NCI-H345 treated with DMSO at 0.1 percent for 48 hours (cell line): Measurements from ENCODE around the gene ENPP1.
"Not testable (repeated sequence)": the region's sequence is repeated elsewhere in the genome, so short reads cannot be mapped to it uniquely, and the experiment has no call there.

Experiments used
- DNase-seq: peaks from one replicate; lab custom pipeline; 2025; ENCODE audit not compliant: unreplicated experiment; lab: John Stamatoyannopoulos, UW

Gene ENPP1

DNA sequence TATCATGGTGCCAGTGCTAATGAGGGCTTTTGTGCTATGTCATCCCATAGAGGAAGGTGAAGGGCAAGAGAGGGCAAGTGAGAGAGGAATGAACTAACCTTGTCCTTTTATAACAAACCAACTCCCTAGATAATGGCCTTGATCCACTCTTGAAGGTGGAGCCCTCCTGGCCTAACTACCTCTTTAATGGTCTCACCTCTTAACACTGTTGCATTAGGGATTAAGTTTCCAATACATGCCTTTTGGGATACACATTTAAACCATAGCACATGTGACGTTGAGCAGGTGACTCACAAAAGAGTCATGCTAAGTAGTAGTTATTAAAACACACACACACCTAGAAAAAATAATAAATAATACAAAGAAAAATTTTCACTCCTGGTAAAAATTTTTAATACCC lies 106.4 kb downstream of the ENPP1 start:
- no peak for DNase-seq

DNA sequence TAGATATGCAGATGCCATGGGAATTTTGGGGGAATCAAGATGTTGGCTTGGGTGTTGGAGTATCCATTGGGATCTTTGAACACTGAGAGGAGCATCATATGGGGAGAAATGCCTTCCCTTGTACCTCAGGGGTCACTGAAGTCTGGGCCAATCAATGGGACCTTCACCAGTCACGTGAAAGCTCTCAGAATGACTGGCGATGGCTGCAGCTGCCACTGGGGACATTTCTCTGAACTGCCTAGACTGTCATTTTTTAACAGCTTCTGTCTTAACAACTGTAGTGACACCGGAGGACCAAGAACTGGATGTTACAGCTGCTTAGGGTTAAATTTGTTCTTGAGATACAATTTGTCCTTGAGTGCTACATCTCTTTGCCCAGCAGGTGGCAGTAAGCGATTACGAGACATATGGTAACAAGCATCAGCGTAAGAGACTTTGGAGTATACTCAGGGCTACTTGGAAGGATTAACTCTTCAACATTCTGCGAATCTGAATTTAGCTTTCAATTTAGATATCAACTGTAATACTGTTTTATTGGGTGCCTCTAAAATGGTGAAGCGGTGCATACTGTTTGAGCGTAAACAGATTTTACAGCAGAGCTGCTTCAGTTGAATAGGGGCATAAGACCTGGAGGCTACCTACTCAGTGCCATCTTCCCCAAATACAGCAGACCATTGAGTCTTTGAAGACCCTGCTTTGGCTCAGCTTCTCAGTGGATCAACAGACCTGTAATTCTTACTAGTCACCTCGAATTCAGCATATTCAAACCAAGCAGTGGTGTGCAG lies 107.3 kb downstream of the ENPP1 start:
- peak; percentile 24 for DNase-seq

DNA sequence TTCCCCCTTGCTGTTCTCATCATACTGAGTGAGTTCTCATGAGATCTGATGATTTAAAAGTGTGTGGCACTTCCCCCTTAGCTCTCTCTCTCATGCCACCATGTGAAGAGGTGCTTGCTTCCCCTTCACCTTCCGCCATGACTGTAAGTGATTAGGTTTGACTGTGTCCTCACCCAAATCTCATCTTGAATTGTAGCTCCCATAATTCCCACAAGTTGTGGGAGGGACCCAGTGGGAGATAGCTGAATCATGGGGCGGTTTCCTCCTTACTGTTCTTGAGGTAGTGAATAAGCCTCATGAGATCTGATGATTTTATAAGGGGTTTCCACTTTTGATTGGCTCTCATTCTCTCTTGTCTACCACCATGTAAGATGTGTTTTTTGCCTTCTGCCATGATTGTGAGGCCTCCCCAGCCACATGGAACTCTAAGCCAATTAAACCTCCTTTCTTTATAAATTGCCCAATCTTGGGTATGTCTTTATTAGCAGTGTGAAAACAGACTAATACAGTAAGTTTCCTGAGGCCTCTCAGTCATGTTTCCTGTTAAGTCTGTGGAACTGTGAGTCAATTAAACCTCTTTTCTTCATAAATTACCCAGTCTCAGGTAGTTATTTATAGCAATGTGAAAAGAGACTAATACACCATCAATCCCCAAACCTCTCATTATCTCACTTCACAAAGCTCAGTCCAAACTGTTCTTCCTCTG lies 108.4 kb downstream of the ENPP1 start:
- DNase-seq: not testable (repeated sequence)

DNA sequence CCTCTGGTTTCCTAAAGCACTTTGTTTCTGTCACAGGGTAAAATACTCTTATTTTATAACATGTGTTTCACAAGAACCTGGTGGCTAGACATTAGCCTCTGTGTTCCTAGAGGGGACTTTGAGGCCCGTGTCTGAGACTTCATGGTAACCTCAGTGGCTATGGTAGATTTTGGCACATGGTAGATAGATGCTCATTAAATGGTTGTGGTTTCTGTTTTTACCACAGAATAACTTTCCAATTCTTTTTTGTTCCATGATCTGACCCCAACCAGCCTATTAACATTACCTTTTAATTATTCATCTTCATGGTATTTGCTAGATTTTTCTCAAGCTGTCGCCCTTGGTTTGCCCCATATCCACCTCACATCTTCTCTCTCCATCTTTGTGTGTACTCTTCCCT lies 109.0 kb downstream of the ENPP1 start:
- DNase-seq: no peak

DNA sequence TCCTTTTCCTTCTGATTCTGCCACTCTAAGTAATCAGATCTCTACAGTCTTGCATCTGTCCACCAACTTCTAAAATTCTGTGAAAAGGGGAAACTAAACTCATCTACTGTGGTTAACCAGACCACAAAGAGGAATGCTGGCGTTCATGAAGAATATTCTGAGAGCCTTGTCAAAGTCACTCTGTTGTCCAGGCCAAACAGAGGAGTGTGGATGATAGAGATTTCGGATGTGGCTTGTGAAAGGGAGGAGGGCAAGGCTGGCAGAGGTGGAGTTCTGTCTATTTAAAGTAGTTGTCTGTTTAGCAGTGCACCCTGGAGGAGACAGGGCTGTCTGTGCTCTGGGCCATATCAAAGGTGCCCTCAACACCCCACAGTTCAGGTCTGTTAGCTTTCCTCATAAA lies 109.5 kb downstream of the ENPP1 start:
- DNase-seq: no peak

DNA sequence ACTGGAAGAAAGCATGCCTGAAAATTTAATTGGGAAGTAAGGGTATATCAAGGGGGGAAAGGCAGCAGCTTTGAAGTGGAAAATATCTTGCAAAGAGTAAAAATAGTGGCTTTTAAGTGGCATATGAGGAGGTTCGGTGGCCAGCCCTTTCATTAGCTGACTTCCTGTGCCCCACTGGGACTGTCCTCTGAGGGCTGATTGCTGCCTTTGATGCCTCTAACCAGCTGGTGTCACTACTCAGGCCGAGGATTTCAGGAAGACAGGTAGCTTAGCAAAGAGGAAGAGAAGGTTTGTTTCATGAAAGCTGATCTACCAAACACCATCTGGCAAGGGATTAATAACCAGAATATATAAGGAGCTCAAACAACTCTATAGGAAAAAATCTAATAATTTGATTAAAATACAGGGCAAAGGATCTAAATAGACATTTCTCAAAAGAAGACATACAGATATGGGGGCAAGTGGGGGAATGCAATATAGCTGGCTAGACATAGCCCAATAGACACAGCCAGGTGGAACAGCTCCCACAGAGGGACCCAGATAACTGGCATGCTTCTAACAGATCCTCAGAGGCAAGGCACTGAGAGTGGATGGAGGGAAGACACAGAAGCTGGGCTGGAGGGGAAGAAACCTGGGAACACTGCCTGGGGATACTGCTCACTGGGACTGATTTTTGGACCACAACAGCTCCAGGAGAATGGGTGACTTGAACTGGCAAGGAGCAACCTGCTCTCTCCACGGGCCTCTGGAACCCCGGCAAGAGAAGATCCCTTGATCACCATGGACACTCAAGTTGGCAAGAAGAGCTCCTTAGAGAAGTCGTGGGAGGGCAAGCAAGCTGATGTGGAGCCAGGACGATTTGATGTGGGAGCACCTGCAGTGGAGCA lies 110.2 kb downstream of the ENPP1 start:
- no peak for DNase-seq

DNA sequence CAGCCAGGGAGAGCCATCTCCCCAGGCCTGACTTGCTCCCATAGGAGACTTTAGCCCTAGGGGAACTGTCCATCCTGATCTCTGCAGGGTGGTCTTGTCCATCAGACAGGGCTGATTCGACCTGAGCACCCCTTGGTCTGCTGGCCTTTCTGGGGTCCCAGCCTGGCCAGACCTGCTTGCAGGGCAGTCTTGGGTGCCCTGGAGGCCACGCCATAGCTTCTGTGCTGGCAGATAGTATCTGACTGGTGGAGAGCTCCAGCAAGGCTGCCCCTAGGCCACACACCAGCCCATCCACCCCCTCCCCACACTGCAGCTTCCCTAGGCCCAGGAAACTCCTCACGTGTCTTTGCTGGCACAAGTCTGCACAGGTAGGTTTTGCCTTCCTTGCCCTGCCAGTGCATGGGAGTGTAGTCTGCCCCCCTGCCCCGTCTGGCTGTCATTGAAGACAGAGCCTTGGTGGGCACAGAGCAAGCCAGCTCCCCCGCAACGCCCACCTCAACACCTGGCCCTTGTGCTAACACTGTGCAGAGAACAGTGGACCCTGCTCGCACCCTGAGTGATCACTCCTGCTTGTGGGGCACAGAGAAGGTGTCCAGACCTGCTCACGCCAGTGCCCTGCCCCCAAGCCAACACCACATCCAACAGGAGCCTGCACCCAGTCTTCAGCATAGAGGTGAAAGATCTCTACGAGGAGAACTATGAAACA lies 111.0 kb downstream of the ENPP1 start:
- no peak for DNase-seq

DNA sequence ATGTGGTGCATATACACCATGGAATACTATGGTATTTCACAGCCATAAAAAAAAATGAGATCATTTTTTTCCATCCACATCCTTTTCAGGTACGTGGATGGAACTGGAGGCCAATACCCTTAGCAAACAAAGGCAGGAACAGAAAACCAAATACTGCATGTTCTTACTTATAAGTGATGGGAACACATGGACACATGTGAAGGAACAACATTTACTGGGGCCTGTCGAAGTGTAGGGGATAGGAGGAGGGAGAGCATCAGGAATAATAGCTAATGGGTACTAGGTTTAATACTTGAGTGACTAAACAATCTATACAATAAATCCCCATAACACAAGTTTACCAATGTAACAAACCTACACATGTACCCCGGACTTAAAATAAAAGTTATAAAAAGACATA lies 112.8 kb downstream of the ENPP1 start:
- no peak for DNase-seq

DNA sequence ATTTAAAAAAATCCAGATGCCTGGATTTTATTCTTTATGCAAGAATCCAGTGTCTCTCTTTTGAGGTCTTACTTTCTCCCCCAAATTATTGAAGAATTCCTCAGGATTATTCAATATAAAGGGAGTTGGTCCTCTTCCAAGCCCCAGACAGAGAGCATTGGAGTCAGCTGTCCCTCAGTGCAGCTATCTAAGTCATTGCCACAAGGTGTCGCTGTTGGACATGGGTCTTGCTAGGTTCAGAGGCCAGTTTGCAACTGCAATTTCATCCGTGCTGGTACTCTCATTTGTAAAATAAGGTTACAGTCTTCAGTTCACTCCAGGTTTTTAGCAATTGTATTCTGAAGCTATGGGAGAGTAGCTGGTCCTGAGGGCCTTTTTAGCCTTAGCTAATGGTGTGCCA lies 115.5 kb downstream of the ENPP1 start:
- no peak for DNase-seq

DNA sequence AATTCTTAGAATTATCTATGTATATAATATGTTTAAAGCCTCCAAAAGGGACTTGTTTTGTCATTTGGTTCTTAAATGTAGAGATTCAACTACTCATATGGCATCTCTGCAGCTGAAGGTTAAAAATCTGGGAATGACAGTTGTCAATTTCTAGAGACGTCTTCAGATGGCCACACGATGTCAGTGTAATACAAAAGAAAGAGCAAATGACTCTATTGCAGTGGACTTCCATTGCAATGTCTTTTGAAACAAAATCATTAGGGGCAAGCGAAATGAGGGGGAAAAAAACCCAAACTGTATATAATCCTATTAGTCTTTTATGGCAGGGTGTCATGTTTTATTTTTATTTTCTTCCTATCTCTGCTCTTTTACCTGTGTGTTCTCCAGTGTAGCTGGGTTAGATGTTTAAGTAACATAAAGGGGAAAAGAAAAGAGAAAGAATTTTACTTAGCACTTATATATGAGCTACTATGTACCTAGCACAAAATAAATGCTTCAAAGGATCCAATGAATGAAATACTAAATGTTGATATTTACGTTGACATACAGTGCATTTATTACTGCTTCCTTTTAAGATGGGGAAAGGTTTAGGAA lies 117.2 kb downstream of the ENPP1 start:
- DNase-seq: no peak

DNA sequence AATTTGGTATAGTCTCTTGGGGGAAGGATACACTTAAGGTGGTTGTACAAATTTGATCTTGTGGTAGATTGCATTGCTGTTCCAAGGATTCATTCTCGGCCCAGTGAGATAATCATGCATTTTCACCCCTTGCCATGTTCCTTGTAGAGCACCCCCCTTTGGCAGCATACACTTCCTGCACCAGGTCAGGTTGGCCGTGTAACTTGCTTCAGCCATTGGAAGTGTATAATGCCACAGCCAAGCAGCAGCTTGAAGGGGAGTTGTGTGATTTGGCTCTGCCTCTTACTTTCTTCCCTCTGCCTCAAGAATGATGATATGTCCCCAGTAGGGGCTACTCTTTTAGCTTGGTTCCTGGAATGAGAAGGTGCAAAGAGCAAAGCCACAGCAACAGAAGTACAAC lies 121.4 kb downstream of the ENPP1 start:
- no peak for DNase-seq

DNA sequence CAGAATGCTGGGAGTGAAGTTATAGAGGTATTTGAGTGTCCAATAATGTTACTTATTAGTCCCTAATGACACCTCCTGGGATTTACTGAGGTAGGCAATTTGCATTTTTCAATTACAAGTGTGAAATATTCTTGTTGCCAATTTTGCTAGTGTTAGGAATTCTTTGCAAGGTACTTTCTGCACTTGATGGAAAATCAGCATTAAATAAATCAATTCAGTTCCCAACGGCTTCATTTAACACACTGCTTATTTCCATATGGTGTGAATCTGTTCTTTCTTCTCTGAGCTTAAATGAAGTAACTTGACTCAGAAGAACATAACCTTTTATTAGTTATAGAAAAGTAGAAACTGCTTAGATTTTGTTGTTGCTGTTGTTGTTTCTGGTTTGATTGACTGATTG lies 122.2 kb downstream of the ENPP1 start:
- no peak for DNase-seq

DNA sequence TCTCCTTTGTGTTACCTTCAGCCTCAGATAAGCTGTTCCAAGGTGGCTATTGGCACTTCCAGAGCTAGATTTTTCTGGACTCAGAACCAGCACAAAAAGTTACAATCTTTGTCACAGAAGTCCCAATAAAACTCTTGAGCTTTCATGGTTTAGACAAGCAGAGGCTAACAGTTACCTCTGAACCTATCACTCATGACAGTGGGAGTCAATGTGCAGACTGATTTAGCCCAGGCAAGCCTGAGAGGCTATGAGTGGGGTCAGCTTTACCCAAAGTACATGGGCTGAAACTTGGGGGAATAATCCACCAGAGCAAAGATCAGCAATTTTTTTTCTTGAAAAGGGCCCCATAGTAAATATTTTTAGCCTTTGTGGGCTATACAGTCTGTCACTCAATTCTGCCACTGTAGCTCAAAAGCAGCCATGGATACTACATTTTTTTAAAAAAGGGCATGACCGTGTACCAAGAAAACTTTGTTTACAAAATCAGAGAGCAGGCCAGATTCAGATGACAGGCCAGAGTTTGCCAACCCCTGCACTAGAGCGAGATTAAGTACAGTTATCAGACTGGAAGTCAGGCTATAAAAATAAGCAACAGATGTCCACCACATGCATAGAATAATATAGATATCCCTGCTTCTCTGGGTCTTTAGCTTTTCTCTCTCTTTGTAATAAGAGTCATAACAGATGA lies 123.4 kb downstream of the ENPP1 start:
- no peak for DNase-seq

DNA sequence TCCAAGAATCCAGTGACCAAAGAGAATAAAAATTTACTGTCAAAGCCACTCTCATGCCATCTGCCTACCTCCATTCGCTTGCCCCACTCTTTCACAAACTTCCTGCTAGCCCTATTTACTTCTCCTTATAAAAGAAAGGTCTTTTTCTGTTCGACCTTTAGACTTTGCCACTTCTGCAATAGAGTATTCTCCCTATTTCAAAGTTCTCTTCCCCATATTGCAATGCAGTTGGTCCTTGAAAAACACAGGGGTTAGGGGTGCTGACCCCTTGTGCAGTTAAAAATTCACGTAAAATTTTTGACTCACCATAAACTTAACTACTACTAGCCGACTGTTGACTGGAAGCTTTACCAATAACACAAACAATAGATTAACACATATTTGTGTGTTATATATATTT lies 128.3 kb downstream of the ENPP1 start:
- DNase-seq: no peak

DNA sequence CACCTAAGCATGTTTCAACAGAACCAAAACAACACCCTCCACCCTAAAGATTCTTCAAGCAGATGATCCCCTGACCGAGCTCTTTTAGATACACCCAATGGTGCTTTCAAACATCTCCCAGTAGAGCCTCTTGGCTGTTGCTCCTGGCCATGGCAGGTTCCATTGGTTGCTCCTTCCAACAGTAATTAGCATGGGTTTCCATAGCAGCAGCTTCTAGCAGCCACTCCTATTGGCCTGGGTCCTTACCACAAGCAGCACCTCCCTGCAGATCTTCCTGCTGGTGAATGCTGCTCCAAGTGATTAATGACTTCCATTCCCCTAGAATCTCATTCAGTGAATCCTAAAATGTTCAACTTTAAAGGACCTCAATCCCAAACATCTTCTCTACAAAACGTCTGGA lies 129.4 kb downstream of the ENPP1 start:
- no peak for DNase-seq

DNA sequence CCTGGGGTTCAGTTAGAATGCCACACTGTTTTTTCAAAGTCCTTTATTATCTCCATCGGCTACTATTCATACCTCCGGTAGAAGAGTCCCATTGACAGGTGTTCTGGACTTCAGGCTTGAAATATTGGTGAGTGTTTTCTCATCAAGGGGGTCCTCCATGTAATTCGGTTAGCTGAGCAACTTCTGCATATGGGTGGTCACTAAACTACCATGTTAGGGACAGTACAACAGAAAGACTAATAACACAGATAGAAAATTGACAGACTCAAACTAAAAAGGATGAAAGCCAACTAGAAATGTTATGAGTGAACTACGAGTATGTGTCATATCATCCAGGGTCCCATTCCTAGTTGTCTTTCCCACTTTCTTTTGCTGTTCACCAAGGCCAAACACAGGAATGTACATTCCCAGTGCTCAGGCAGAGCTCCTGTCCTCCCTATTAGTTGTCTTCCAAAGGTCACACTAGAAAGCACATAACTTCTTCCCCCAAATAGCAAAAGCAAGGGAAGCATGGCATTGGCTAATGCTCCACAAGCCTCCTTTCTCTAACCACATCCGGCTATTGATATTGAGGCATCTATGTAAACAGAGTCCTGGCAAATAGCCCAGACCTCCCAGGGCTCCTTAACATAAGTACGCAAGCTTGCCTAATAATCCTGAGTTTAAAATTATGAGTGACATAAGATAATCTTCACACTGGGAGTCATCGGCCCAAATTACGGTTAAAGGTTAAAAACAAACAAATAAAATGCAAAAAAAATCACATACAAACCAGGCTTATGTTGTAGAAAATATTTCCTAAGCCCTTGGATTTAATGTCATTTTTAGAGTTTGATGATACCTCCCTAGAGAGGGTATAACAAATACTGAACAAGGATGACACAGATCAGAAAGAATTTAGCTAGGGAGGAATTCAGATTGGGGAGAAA lies 130.1 kb downstream of the ENPP1 start:
- DNase-seq: no peak
